Naive thymus-derived CD4-positive, alpha-beta T cell (primary cell): ENCODE results near the gene ZSCAN4. TPM values are rescaled to one million over a fixed set of nuclear protein-coding genes. Genes with fewer than 3 reads are reported as not detected.

ENCODE experiments used
- ATAC-seq: fragments of 150-1000 bp; cut with Tn5 transposase; 2 replicates; pipeline ENCODE4 v1.10.0; 2021; ENCODE audit warnings: mild to moderate bottlenecking, moderate library complexity
- CTCF ChIA-PET: fragments of 350-600 bp; sonication (Branson Sonifier 250); formaldehyde crosslinking; loops from one replicate; lab custom pipeline; 2021; ENCODE audit warnings: antibody characterized with exemption; lab: Charles Lee
- POLR2A ChIA-PET: fragments of 350-600 bp; sonication (Branson Sonifier 250); formaldehyde crosslinking; loops from one replicate; lab custom pipeline; 2021; ENCODE audit warnings: antibody characterized with exemption, inconsistent platforms; lab: Charles Lee
- DNase-seq, 9 donors: peaks; one replicate each; pipeline versions ENCODE4 v3.0.0 to v3.0.0-alpha.2; 2020 to 2022; ENCODE audit warnings: mixed read lengths in 1 of 9
- H3K27ac ChIP-seq: one replicate; pipeline ENCODE4 v1.7.0; 2013; ENCODE audit warnings: mild to moderate bottlenecking, low read depth, low read length, moderate library complexity
- H3K27me3 ChIP-seq, 2 donors: one replicate each; pipeline ENCODE4 v1.7.0; 2013; ENCODE audit warnings: low read length in 2 of 2, mild to moderate bottlenecking in 2 of 2, moderate library complexity in 2 of 2; ENCODE audit not compliant: control insufficient read depth in 2 of 2, insufficient read depth in 2 of 2
- H3K36me3 ChIP-seq, 3 experiments: 1 replicate in 2 of 3; 2 replicates in 1 of 3; pipeline ENCODE4 v1.7.0; 2013; ENCODE audit warnings: low read length in 3 of 3, mild to moderate bottlenecking in 3 of 3, moderate library complexity in 1 of 3; ENCODE audit not compliant: insufficient read depth in 3 of 3, control insufficient read depth in 2 of 3
- H3K4me1 ChIP-seq, 2 donors: one replicate each; pipeline ENCODE4 v1.7.0; 2013; ENCODE audit warnings: low read length in 2 of 2, mild to moderate bottlenecking in 2 of 2, moderate library complexity in 1 of 2; ENCODE audit not compliant: control insufficient read depth in 2 of 2, insufficient read depth in 2 of 2
- H3K4me3 ChIP-seq: 2 replicates; pipeline ENCODE4 v1.7.0; 2013; ENCODE audit warnings: mild to moderate bottlenecking, low read length
- H3K9me3 ChIP-seq, 3 experiments: 1 replicate in 2 of 3; 2 replicates in 1 of 3; pipeline ENCODE4 v1.7.0; 2013; ENCODE audit warnings: low read length in 3 of 3; ENCODE audit not compliant: control insufficient read depth in 2 of 3
- H3K27ac Mint-ChIP-seq, 9 donors: one replicate each; pipeline ENCODE4 v1.8.0; 2020 to 2022; ENCODE audit warnings: mixed read lengths in 9 of 9, mild to moderate bottlenecking in 8 of 9, moderate library complexity in 5 of 9, inconsistent platforms in 2 of 9
- H3K27me3 Mint-ChIP-seq, 5 donors: one replicate each; pipeline ENCODE4 v1.8.0; 2021 to 2022; ENCODE audit warnings: mixed read lengths in 5 of 5, mild to moderate bottlenecking in 1 of 5
- H3K36me3 Mint-ChIP-seq, 5 donors: one replicate each; pipeline ENCODE4 v1.8.0; 2020 to 2022; ENCODE audit warnings: mixed read lengths in 5 of 5, mild to moderate bottlenecking in 3 of 5, inconsistent platforms in 1 of 5
- H3K4me1 Mint-ChIP-seq, 7 donors: one replicate each; pipeline ENCODE4 v1.8.0; 2020 to 2022; ENCODE audit warnings: mixed read lengths in 7 of 7, mild to moderate bottlenecking in 3 of 7, inconsistent platforms in 1 of 7
- H3K4me3 Mint-ChIP-seq, 10 donors: one replicate each; pipeline ENCODE4 v1.8.0; 2020 to 2022; ENCODE audit warnings: mild to moderate bottlenecking in 10 of 10, mixed read lengths in 10 of 10, moderate library complexity in 6 of 10, inconsistent platforms in 2 of 10
- H3K9me3 Mint-ChIP-seq, 11 donors: one replicate each; pipeline ENCODE4 v1.8.0; 2020 to 2022; ENCODE audit warnings: mixed read lengths in 11 of 11, mild to moderate bottlenecking in 4 of 11, inconsistent platforms in 1 of 11, moderate library complexity in 1 of 11
- intact Hi-C, 2 donors: fragments of 100-400 bp; cut with micrococcal nuclease; formaldehyde crosslinking; loops; one replicate each; pipeline ENCODE4 v1.15.1; 2023
- polyA plus RNA-seq, 2 donors: library from polyadenylated mRNA; unstranded; fragments of 300-500 nt; fragmentation: Illumina TruSeq; gene quantifications; one replicate each; pipeline ENCODE4 v1.2.3, GENCODE V29; 2021
- total RNA-seq, 6 experiments: library from RNA in 5 of 6; stranded (reverse) in 5 of 6; gene quantifications; 1 replicate in 5 of 6; 2 replicates in 1 of 6; pipeline ENCODE4 v1.2.3 and lab custom pipeline; 2021 to 2026

ZSCAN4 gene
- total and polyA plus RNA-seq, 7 experiments from 2014 or later: not detected

DNA sequence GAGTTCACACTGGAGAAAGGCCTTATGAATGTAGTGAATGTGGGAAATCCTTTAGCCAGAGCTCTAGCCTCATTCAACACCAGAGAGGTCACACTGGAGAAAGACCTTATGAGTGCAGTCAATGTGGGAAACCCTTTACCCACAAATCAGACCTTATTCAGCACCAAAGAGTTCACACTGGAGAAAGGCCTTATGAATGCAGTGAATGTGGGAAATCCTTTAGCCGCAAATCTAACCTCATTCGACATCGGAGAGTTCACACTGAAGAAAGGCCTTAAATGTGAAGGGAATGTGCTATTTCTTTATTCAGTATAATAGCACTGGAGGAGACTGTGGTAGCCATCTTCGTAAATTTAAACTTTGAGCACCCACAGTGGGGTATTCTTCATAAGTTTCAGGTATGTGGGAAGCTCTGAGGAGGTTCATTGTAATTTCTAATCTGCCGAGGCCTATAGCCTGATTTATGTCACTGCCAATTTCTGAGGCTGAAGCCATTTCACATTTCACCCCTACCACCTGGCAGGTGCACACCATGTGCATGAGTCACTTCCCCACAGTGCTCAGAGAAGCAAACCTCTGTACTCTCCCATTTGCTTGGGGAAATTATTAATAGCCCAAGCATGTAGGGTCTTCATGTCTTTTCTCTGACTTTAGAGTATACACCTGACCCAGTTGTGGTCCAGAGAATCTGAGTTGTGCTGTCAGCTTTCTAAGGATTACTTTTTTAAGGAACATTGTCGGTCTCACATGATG, 19.5 kb downstream of the ZSCAN4 start:
- intact Hi-C loops: no loop called here

DNA sequence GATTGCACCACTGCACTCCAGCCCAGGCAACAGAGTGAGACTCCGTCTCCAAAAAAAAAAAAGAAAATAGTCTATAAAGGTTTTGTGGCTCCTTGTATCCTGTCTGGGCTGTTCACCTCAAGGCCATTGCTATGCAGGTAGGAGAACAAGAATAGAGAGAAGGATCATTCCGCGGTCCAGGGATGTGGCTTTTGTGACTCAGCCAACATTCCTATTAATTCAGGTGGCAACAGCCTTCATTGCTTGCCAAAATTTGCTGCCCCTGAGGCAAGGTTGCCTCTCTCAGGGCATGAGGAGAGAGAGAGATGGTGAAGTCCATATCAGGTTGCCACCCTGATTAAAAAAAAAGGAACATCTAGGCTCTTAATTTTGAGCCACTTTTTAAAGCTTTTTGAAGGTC, 21.0 kb downstream of the ZSCAN4 start:
- Mint-ChIP-seq H3K4me1 (peaks cover 0 to 10% (median 6%) of the 10 kb centered on the region in 7 donors), H3K27me3 (no peaks in the 10 kb centered on the region), H3K36me3 (peaks cover 44 to 89% (median 71%) of the 10 kb centered on the region in 5 donors), H3K27ac (no peak overlapping the region), H3K9me3 (peaks cover 22 to 100% (median 80%) of the 10 kb centered on the region in 11 donors), H3K4me3 (no peak overlapping the region)
- ChIA-PET POLR2A (interaction anchor here (0.7 kb wide), 1 partner anchor 12 kb away, joined by 3 read pairs; no protein-coding TSS in a partner anchor), CTCF (no interaction called here)
- H3K4me1 ChIP-seq: no peaks in the 10 kb centered on the region
- ATAC-seq: no peak
- intact Hi-C loops: no loop called here
- H3K4me3 ChIP-seq: no peak overlapping the region
- H3K27ac ChIP-seq: no peak overlapping the region
- DNase-seq: no peak
- H3K27me3 ChIP-seq: no peaks in the 10 kb centered on the region
- H3K9me3 ChIP-seq: peaks cover 28 to 92% (median 67%) of the 10 kb centered on the region in 3 experiments
- peaks cover 23 to 45% (median 33%) of the 10 kb centered on the region in 3 experiments for H3K36me3 ChIP-seq

More for the DNA sequence above, 19.5 kb downstream of the ZSCAN4 start:
- Mint-ChIP-seq H3K9me3 (peaks cover 30 to 100% (median 82%) of the 10 kb centered on the region in 11 donors), H3K4me1 (peaks cover 10 to 26% (median 20%) of the 10 kb centered on the region in 7 donors), H3K27me3 (no peaks in the 10 kb centered on the region), H3K4me3 (no peak overlapping the region), H3K27ac (no peak overlapping the region), H3K36me3 (peaks cover 51 to 93% (median 75%) of the 10 kb centered on the region in 5 donors)
- Histone ChIP-seq H3K4me1 (peaks cover 0 to 4% of the 10 kb centered on the region in 2 donors), H3K36me3 (peaks cover 23 to 61% (median 39%) of the 10 kb centered on the region in 3 experiments), H3K27ac (no peak overlapping the region), H3K9me3 (peaks cover 31 to 92% (median 72%) of the 10 kb centered on the region in 3 experiments), H3K4me3 (peak overlapping the region; percentile 14), H3K27me3 (no peaks in the 10 kb centered on the region)
- DNase-seq (no peak), ATAC-seq (no peak)
- CTCF ChIA-PET: interaction anchor here (0.8 kb wide), 1 partner anchor 24 kb away, joined by 3 read pairs; no protein-coding TSS in a partner anchor
- POLR2A ChIA-PET: interaction anchor here (0.6 to 0.8 kb wide), 4 partner anchors 51 to 455 kb away, joined by 3 read pairs; no protein-coding TSS in a partner anchor

DNA sequence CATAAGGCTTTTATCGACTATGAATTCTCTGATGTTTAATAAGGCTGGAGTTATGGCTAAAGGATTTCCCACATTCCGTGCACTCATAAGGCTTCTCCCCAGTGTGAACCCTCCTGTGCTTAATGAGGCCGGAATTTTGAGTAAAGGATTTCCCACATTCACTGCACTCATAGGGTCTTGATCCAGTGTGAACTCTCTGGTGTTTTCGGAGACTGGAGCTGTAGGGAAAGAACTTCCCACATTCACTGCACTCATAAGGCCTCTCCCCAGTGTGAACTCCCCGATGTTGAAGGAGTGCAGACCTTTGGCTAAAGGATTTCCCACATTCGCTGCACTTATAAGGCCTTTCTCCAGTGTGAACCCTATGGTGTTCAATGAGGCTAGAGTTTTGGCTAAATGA, 32.9 kb downstream of the ZSCAN4 start:
- intact Hi-C loops: no loop called here
- H3K4me3 Mint-ChIP-seq: no peak overlapping the region
- peaks cover 0 to 9% (median 0%) of the 10 kb centered on the region in 5 donors for H3K27me3 Mint-ChIP-seq
- Histone ChIP-seq H3K36me3 (peaks cover 8 to 62% (median 8%) of the 10 kb centered on the region in 3 experiments), H3K27ac (no peak overlapping the region), H3K27me3 (no peaks in the 10 kb centered on the region), H3K9me3 (peaks cover 0 to 92% (median 48%) of the 10 kb centered on the region in 3 experiments), H3K4me3 (no peak overlapping the region), H3K4me1 (no peaks in the 10 kb centered on the region)
- peaks cover 0 to 5% (median 0%) of the 10 kb centered on the region in 7 donors for H3K4me1 Mint-ChIP-seq
- DNase-seq (no peak), ATAC-seq (no peak)
- H3K9me3 Mint-ChIP-seq: peaks cover 27 to 96% (median 83%) of the 10 kb centered on the region in 11 donors
- no peak overlapping the region for H3K27ac Mint-ChIP-seq
- CTCF ChIA-PET: no interaction called here
- POLR2A ChIA-PET: no interaction called here
- H3K36me3 Mint-ChIP-seq: peaks cover 53 to 84% (median 80%) of the 10 kb centered on the region in 5 donors

DNA sequence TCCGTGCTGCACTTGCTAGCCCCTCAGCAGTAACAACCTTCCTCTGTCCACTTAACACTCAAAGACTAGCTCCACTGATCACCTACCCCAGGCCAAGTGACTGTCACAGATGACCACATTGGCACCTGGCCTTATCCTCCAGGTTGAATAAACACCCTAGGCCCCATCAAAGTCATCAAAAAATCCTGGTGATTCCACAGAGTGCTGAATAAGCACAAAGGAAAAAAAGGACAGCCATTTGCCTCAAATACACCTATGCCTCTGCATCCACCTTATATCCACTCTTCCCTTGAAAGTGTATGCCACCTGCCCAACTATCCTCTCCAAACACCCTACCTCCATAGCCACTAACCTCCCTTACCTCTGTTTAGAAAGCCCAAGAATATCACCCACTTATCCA, 37.6 kb downstream of the ZSCAN4 start:
- ATAC-seq: no peak
- peak overlapping the region in 1 of 9 donors; percentile 63 for H3K27ac Mint-ChIP-seq
- intact Hi-C loops: no loop called here
- H3K27me3 ChIP-seq: no peaks in the 10 kb centered on the region
- H3K4me1 ChIP-seq: no peaks in the 10 kb centered on the region
- H3K4me1 Mint-ChIP-seq: peaks cover 0 to 17% (median 10%) of the 10 kb centered on the region in 7 donors
- peaks cover 0 to 81% (median 28%) of the 10 kb centered on the region in 3 experiments for H3K9me3 ChIP-seq
- POLR2A ChIA-PET: interaction anchor here (1.8 kb wide), 1 partner anchor 22 kb away, joined by 4 read pairs; no protein-coding TSS in a partner anchor
- DNase-seq: no peak
- peaks cover 0 to 24% (median 11%) of the 10 kb centered on the region in 5 donors for H3K27me3 Mint-ChIP-seq
- peaks cover 8 to 55% (median 8%) of the 10 kb centered on the region in 3 experiments for H3K36me3 ChIP-seq
- H3K27ac ChIP-seq: no peak overlapping the region
- H3K4me3 Mint-ChIP-seq: peak overlapping the region in 6 of 10 donors; percentile 4 to 36 (median 26)
- H3K9me3 Mint-ChIP-seq: peaks cover 26 to 97% (median 87%) of the 10 kb centered on the region in 11 donors
- peaks cover 39 to 75% (median 63%) of the 10 kb centered on the region in 5 donors for H3K36me3 Mint-ChIP-seq
- no peak overlapping the region for H3K4me3 ChIP-seq
- CTCF ChIA-PET: no interaction called here

DNA sequence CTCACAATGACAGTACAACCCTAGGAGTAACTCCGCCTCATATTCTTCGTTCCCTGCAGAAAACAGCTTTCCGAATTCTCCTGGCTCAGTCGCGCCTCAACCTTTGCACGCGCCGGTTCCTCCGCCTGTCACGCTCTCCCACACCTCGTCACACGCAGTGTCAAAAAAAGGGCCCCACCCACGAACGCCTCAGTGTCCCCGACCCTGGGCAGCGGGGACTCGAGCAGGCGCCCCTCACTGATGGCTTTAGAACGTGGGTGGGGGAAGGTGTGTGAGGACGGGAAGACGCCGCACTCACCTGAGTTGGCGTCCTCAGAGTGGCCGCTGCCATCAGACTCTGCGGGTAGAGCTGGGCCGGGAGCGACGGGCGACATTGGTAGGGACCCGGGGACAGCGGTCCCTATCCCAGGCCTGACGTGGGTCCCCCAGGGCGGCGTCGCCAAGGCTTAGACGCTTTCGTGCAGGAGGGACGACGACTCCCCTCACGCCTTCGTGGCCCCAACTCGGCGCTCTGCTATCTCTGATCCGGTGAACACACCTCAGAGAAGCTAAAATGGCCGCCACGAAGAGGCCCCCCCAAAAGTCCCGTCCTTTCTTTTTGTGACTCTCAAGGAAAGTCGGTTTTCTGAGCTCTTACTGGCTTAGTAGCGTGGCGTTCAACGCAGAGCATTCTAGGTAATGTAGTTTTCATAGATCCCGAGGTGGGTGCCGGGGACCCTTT, 40.1 kb downstream of the ZSCAN4 start, which contains the start of gene ZNF154:
ZNF154 (minus strand) TSS at position 564 of the 721 bp plus-strand sequence; CDS start at position 331, 233 bp downstream.
- Histone ChIP-seq H3K9me3 (peaks cover 0 to 60% (median 12%) of the 10 kb centered on the region in 3 experiments), H3K4me1 (no peaks in the 10 kb centered on the region), H3K4me3 (peak within 1 kb of the TSS; percentile 38), H3K36me3 (peaks cover 0 to 32% (median 0%) of the 10 kb centered on the region in 3 experiments), H3K27ac (peak within 1 kb of the TSS; percentile 78), H3K27me3 (no peaks in the 10 kb centered on the region)
- Mint-ChIP-seq H3K27me3 (peaks cover 0 to 24% (median 11%) of the 10 kb centered on the region in 5 donors), H3K4me3 (peak within 1 kb of the TSS; percentile 59 to 90 (median 82)), H3K36me3 (peaks cover 44 to 68% (median 47%) of the 10 kb centered on the region in 5 donors), H3K9me3 (peaks cover 27 to 97% (median 81%) of the 10 kb centered on the region in 11 donors), H3K27ac (peak within 1 kb of the TSS; percentile 23 to 94 (median 83)), H3K4me1 (peaks cover 0 to 17% (median 10%) of the 10 kb centered on the region in 7 donors)
- POLR2A ChIA-PET: interaction anchor here (0.7 to 1.4 kb wide), 3 partner anchors 9 to 137 kb away, joined by 3 read pairs; no protein-coding TSS in a partner anchor
- CTCF ChIA-PET: interaction anchor here (0.7 kb wide), 1 partner anchor 96 kb away, joined by 3 read pairs; no protein-coding TSS in a partner anchor
- intact Hi-C loops: loop anchor here in 1 of 2 donors (1.0 kb wide), 1 partner anchor 18 kb away; the partner anchor contains the start of gene ZNF671
- peak; percentile 92 for ATAC-seq
- peak; percentile 10 to 76 (median 44) for DNase-seq
